ENCODE measurements around the gene MSI2.

Gene MSI2

DNA sequence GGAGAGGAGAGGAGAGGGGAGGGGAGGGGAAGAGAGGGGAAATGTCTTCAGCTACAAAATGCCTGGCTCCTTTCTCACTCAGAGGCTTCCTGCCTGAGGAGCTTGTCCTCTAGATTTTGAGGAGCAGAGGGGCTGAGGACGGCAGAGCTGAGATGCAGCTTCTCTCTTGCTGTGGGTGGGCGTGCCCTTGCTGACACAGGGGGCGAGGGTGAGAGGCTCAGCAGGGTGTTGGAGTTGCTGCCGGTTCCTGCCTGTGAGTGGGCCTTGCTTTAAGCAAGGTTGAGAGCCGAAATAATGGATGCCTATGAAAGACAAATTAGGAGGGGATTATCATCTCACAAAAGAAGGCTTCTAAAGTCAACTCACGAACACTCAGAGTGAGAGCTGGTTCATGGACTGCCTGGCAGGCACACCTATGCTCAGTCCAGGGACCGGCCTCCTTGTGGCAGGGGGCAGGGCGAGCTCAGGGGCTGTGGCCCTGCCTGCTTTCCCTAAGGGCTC, 215.6 kb downstream of the MSI2 start:
- POLR2A ChIA-PET, result interaction anchor here (1.0 kb wide), 1 partner anchor 123 kb away, joined by 3 read pairs; no protein-coding TSS in a partner anchor
- CTCF ChIA-PET, result interaction anchor here (0.5 to 1.3 kb wide), 3 partner anchors 123 to 229 kb away, joined by 3 to 4 read pairs (median 3); no protein-coding TSS in a partner anchor

GRCh38 chr17:57475796-57476195, 219.5 kb downstream of the MSI2 start:
- TF ChIP-seq BHLHE40 (IDR thresholded peaks at IDR 0.05; ENCODE audit: borderline replicate concordance) (no peak), SUZ12 (IDR thresholded peaks at IDR 0.05) (no peak), PKNOX1 (IDR thresholded peaks at IDR 0.05) (no peak), ELF4 (IDR thresholded peaks at IDR 0.05) (no peak), L3MBTL2 (conservative IDR thresholded peaks at IDR 0.05) (no peak), LEF1 (IDR thresholded peaks at IDR 0.05; ENCODE audit: borderline replicate concordance) (no peak), FOXK2 (IDR thresholded peaks at IDR 0.05) (no peak)
- ChIA-PET POLR2A (no interaction called here), CTCF (interaction anchor here (1.0 to 1.4 kb wide), 2 partner anchors 196 to 307 kb away, joined by 3 read pairs; no protein-coding TSS in a partner anchor)
- DNase-seq (ENCODE audit: extremely low spot score), result no peak

More for the DNA sequence above, 215.6 kb downstream of the MSI2 start:
- TF ChIP-seq NFRKB (IDR thresholded peaks at IDR 0.05), result no peak
- TF ChIP-seq ELF4 (IDR thresholded peaks at IDR 0.05), result no peak
- no peak for TF ChIP-seq HDGF (IDR thresholded peaks at IDR 0.05; ENCODE audit: borderline replicate concordance)
- no peak for TF ChIP-seq FOXM1 (IDR thresholded peaks at IDR 0.05; ENCODE audit: borderline replicate concordance)
- TF ChIP-seq LEF1 (IDR thresholded peaks at IDR 0.05; ENCODE audit: borderline replicate concordance), result no peak
- no peak for TF ChIP-seq SUZ12 (IDR thresholded peaks at IDR 0.05)
- TF ChIP-seq SP1 (IDR thresholded peaks at IDR 0.05), result no peak
- no peak for TF ChIP-seq PKNOX1 (IDR thresholded peaks at IDR 0.05)
- no peak for TF ChIP-seq FOXA1 (IDR thresholded peaks at IDR 0.05)
- no peak for TF ChIP-seq CTBP1 (IDR thresholded peaks at IDR 0.05; ENCODE audit: borderline replicate concordance)
- TF ChIP-seq FOXK2 (IDR thresholded peaks at IDR 0.05), result no peak
- DNase-seq (ENCODE audit: extremely low spot score), result no peak

DNA sequence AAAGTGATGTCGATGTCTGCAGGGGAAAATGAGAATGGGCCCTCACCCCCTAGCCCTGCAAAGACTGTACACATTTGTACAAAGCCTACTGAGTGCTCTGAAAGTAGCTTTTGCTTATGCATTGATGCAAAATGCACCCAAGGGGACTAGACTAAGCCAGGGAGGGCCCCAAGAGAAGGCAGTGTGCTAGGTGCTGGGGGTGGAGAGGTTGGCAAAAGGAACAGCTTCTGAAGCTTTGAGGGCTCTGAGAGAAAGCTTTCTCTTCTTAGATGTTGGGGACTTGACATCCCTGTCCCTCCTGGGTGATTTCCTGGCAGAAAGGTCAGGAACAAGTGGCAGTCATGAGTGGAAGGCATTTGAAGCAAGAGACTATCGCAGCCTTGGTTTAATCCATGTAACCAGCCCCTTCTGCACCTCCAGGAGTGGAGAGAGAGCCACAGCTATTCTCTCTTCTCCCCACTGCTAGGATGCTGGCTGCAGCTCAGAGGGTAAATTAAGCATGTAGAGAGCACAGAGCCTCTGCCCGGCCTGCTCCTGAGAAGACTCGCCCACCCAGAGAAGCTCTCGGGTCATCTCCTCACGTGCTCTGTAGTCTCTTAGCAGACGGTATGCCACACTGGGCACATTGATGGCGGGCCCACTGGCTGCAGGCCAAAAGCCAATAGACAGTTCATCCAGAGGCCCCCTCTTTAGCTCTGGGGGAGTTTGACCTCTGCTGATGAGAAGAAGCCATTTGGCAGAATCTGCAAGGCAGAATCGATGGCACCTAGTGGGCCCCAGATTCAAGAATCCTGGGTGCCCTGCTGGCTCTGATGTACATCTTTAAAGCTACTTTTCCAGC, 221.4 kb downstream of the MSI2 start:
- CTCF ChIA-PET, result interaction anchor here (0.7 to 1.0 kb wide), 2 partner anchors 37 to 251 kb away, joined by 4 to 6 read pairs; no protein-coding TSS in a partner anchor
- no peak for DNase-seq (ENCODE audit: extremely low spot score)
- TF ChIP-seq HDGF (IDR thresholded peaks at IDR 0.05; ENCODE audit: borderline replicate concordance) (no peak), ELF4 (IDR thresholded peaks at IDR 0.05) (no peak), TARDBP (IDR thresholded peaks at IDR 0.05) (no peak), ARNT (IDR thresholded peaks at IDR 0.05) (no peak), LEF1 (IDR thresholded peaks at IDR 0.05; ENCODE audit: borderline replicate concordance) (no peak), FOXK2 (IDR thresholded peaks at IDR 0.05) (no peak), PKNOX1 (IDR thresholded peaks at IDR 0.05) (no peak), BHLHE40 (IDR thresholded peaks at IDR 0.05; ENCODE audit: borderline replicate concordance) (no peak), NFRKB (IDR thresholded peaks at IDR 0.05) (no peak), SUZ12 (IDR thresholded peaks at IDR 0.05) (no peak), FOXM1 (IDR thresholded peaks at IDR 0.05; ENCODE audit: borderline replicate concordance) (no peak), ZNF384 (IDR thresholded peaks at IDR 0.05) (no peak), SP1 (IDR thresholded peaks at IDR 0.05) (no peak), L3MBTL2 (conservative IDR thresholded peaks at IDR 0.05) (no peak), CTBP1 (IDR thresholded peaks at IDR 0.05; ENCODE audit: borderline replicate concordance) (no peak), FOXA1 (IDR thresholded peaks at IDR 0.05) (no peak)
- POLR2A ChIA-PET, result no interaction called here

DNA sequence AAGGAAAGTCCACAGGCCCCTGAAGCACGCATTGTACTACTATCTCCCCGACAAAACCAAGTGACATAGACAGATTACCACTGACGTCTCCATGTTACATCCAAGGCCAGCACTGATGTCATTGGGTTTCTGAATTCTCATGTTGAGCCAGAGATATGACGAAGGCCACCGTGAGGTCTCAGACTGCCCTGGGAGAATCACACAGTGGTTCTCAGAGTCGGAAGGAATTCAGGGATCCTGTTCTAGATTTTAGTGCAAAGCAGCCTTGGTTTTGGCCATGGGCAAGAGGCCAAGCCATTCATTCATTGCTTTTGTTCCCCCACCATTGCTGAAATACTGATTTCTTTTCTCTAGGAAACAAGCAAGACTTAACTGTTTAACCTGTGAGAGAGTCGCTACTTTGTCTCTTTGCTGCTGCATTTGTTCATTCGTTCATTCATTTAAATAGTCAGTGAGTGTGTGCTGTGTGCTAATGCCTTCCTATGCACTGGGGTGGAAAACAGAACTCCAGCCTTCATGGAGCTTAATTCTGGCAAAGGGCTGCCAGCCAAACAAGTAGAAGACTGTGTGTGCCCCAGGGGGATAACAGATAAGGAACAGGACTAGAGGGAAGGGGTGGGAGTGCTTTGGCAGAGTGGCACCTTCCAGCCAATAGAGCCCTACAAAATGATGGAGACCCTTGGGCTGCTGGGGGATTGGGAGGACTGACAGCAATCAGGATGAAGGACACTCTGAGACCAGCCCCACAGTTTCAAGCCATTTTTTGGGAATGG, 222.3 kb downstream of the MSI2 start:
- ChIA-PET POLR2A (no interaction called here), CTCF (no interaction called here)
- DNase-seq (ENCODE audit: extremely low spot score), result no peak
- TF ChIP-seq ARNT (IDR thresholded peaks at IDR 0.05), result no peak
- no peak for TF ChIP-seq SP1 (IDR thresholded peaks at IDR 0.05)
- TF ChIP-seq FOXA1 (IDR thresholded peaks at IDR 0.05), result no peak
- TF ChIP-seq HDGF (IDR thresholded peaks at IDR 0.05; ENCODE audit: borderline replicate concordance), result no peak
- no peak for TF ChIP-seq ELF4 (IDR thresholded peaks at IDR 0.05)

DNA sequence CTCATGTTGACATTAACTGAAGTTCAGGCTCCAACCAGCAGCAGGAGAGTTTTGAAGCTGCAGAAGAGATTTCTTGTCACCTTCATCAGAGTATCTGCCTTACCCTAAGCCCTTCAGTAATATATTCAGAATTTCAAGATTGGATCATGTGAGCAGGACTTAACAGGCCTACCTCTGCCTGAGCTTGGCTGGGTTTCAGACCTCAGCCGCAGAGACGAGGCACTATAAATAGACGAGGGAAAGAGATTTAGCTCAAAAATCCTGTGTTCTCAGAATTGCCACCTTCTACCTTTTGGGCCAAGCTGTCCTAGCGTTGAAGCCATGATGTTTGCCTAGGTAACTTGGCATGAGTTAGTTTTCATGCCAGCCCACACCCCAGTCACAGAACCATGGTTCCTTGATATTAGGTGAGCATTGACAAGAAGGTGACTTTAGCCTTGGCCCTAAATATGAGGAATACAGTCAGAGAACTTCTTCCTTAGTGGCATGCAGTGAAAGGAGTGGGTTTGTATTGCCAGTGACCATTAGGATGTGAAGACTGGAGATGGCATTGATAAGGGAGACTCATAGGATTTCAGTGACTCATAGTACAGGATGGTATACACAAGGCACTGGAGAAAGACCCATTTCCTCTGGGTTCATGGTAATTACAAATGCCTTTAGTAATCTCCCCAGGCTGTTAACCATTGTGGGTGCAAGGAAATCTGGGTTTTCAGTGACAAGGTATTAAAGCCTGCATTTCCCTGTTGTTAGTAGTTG, 224.3 kb downstream of the MSI2 start:
- TF ChIP-seq L3MBTL2 (conservative IDR thresholded peaks at IDR 0.05) (no peak), FOXA1 (IDR thresholded peaks at IDR 0.05) (no peak), SP1 (IDR thresholded peaks at IDR 0.05) (no peak), ARNT (IDR thresholded peaks at IDR 0.05) (no peak), HDGF (IDR thresholded peaks at IDR 0.05; ENCODE audit: borderline replicate concordance) (no peak), BHLHE40 (IDR thresholded peaks at IDR 0.05; ENCODE audit: borderline replicate concordance) (no peak), LEF1 (IDR thresholded peaks at IDR 0.05; ENCODE audit: borderline replicate concordance) (no peak), FOXK2 (IDR thresholded peaks at IDR 0.05) (no peak), NFRKB (IDR thresholded peaks at IDR 0.05) (no peak)
- DNase-seq (ENCODE audit: extremely low spot score), result no peak
- CTCF ChIA-PET, result no interaction called here
- POLR2A ChIA-PET, result interaction anchor here (0.5 to 1.2 kb wide), 2 partner anchors 11 to 100 kb away, joined by 3 read pairs; no protein-coding TSS in a partner anchor

Data from HEK293T (cell line).